HUES48 (cell line): ENCODE measurements around the gene BRCA2.

Source experiments
- H3K27ac ChIP-seq: one replicate; pipeline ENCODE4 v1.7.0; 2013; ENCODE audit warnings: low read depth, low read length, inconsistent platforms
- H3K27me3 ChIP-seq: 2 replicates; pipeline ENCODE4 v1.6.1; 2013; ENCODE audit warnings: mild to moderate bottlenecking, low read length; ENCODE audit not compliant: control insufficient read depth, insufficient read depth
- H3K36me3 ChIP-seq: 2 replicates; pipeline ENCODE4 v1.6.1; 2013; ENCODE audit warnings: low read length; ENCODE audit not compliant: control insufficient read depth, insufficient read depth
- H3K4me1 ChIP-seq: 2 replicates; pipeline ENCODE4 v1.6.1; 2013; ENCODE audit warnings: mild to moderate bottlenecking, low read length; ENCODE audit not compliant: control insufficient read depth, insufficient read depth
- H3K4me3 ChIP-seq: 2 replicates; pipeline ENCODE4 v1.5.1; 2013; ENCODE audit warnings: mild to moderate bottlenecking, low read depth, low read length
- H3K9ac ChIP-seq: 2 replicates; pipeline ENCODE4 v1.6.1; 2013; ENCODE audit warnings: mild to moderate bottlenecking, low read depth, low read length, moderate library complexity
- H3K9me3 ChIP-seq: 2 replicates; pipeline ENCODE4 v1.6.1; 2013; ENCODE audit warnings: low read length; ENCODE audit not compliant: control insufficient read depth, insufficient read depth

The BRCA2 gene

GRCh38 chr13:32390048-32390447 lies 74.7 kb downstream of the BRCA2 start:
- Histone ChIP-seq H3K4me3 (no peak overlapping the region), H3K9ac (no peak overlapping the region), H3K27ac (no peak overlapping the region)

GRCh38 chr13:32390484-32390883 lies 75.2 kb downstream of the BRCA2 start:
- no peak overlapping the region for H3K9ac ChIP-seq
- peaks cover 18% of the 10 kb centered on the region for H3K36me3 ChIP-seq
- H3K4me1 ChIP-seq, result peaks cover 16% of the 10 kb centered on the region
- no peak overlapping the region for H3K27ac ChIP-seq
- no peak overlapping the region for H3K4me3 ChIP-seq
- no peaks in the 10 kb centered on the region for H3K9me3 ChIP-seq
- H3K27me3 ChIP-seq, result no peaks in the 10 kb centered on the region

More at GRCh38 chr13:32390048-32390447, 74.7 kb downstream of the BRCA2 start:
- Histone ChIP-seq H3K9me3 (no peaks in the 10 kb centered on the region), H3K27me3 (no peaks in the 10 kb centered on the region), H3K4me1 (peaks cover 16% of the 10 kb centered on the region), H3K36me3 (peaks cover 18% of the 10 kb centered on the region)

GRCh38 chr13:32391101-32391619 lies 75.9 kb downstream of the BRCA2 start:
- no peaks in the 10 kb centered on the region for H3K9me3 ChIP-seq
- H3K27ac ChIP-seq, result peak overlapping the region; percentile 25
- H3K4me1 ChIP-seq, result peaks cover 16% of the 10 kb centered on the region
- H3K36me3 ChIP-seq, result peaks cover 23% of the 10 kb centered on the region
- no peak overlapping the region for H3K9ac ChIP-seq
- no peak overlapping the region for H3K4me3 ChIP-seq
- H3K27me3 ChIP-seq, result no peaks in the 10 kb centered on the region

- Histone ChIP-seq H3K4me1 (0 out of 2 replicates have a peak, but pooled peaks cover 3% of the 10 kb centered on the region), H3K27ac (no peak overlapping the region), H3K27me3 (0 out of 2 replicates have a peak, but pooled peaks cover 3% of the 10 kb centered on the region), H3K4me3 (no peak overlapping the region), H3K36me3 (peaks cover 12% of the 10 kb centered on the region), H3K9me3 (no peaks in the 10 kb centered on the region), H3K9ac (no peak overlapping the region)
These were observed 87.8 kb downstream of the BRCA2 start for GRCh38 chr13:32403108-32403507.

GRCh38 chr13:32407854-32408253 lies 92.5 kb downstream of the BRCA2 start:
- peaks cover 9% of the 10 kb centered on the region; the same call in 1 of the 2 replicates for H3K27me3 ChIP-seq
- H3K36me3 ChIP-seq, result no peaks in the 10 kb centered on the region
- H3K4me1 ChIP-seq, result peaks cover 21% of the 10 kb centered on the region
- no peaks in the 10 kb centered on the region for H3K9me3 ChIP-seq
- H3K9ac ChIP-seq, result no peak overlapping the region
- no peak overlapping the region for H3K27ac ChIP-seq
- no peak overlapping the region for H3K4me3 ChIP-seq

GRCh38 chr13:32408296-32409000 lies 93.1 kb downstream of the BRCA2 start:
- Histone ChIP-seq H3K9me3 (no peaks in the 10 kb centered on the region), H3K4me3 (no peak overlapping the region), H3K36me3 (no peaks in the 10 kb centered on the region), H3K27me3 (peaks cover 9% of the 10 kb centered on the region; the same call in 1 of the 2 replicates), H3K9ac (no peak overlapping the region), H3K27ac (no peak overlapping the region), H3K4me1 (peaks cover 21% of the 10 kb centered on the region)

DNA sequence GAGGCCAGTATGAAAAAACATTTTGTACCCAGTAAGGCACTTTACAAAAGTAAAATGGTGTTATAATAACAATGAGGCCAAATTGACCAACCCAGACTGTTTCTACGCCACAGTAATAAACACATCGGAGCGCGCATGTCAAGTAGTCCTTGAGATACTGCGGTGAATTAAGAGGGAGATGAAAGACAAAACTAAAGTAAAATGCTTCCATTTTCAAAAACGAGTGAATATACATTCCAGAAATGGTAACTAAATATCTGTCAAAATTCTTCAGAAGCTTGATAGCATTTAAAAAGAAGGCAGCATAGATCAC lies 93.6 kb downstream of the BRCA2 start:
- peaks cover 21% of the 10 kb centered on the region for H3K4me1 ChIP-seq
- H3K27ac ChIP-seq, result no peak overlapping the region
- no peaks in the 10 kb centered on the region for H3K9me3 ChIP-seq
- H3K4me3 ChIP-seq, result no peak overlapping the region
- peaks cover 9% of the 10 kb centered on the region; the same call in 1 of the 2 replicates for H3K27me3 ChIP-seq
- H3K9ac ChIP-seq, result no peak overlapping the region
- no peaks in the 10 kb centered on the region for H3K36me3 ChIP-seq

DNA sequence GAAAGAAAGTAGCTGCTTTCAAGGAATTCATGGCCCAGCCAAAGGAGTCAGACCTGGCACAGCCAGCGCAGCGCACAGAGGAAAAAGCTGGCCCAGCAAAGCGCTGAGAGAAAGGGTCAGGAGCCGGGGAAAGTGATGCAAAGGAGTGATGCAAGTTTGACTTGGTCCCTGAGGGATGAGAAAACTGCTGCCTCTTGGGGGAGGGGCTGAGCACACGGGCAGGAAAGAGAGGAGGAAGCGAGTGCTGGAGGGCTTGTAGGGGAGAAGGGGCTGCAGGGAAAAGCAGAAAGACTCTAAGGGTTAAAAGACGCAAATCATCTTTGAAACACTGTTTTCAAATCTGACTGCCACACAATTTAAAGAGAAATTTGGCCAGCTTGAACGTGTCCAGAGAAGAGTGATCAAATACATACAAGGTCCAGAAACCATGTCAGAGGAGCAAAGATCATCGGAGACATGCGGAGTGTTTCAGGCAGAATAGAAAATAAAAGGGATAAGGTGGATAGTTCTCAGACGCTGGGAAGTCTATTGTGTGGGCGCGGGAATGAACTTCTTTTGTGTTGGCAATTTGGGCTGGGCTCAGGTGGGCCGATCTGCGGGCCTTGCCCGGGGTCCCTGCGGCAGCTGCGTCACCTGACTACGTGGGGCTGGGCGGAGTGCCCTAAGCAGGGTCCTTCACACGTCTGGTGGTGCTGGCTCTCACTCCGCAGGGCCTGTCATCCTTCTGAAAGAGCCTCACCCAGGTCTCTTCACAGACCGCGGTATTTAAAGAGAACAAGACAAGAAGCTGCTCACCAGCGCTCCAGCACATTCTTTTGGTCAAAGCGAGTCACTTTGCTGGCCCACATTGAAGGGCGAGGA lies 94.5 kb downstream of the BRCA2 start:
- H3K9ac ChIP-seq, result peak overlapping the region; percentile 24; the same call in 1 of the 2 replicates
- no peak overlapping the region for H3K27ac ChIP-seq
- peak overlapping the region; percentile 58 for H3K4me3 ChIP-seq
- no peaks in the 10 kb centered on the region for H3K9me3 ChIP-seq
- peaks cover 21% of the 10 kb centered on the region for H3K4me1 ChIP-seq
- no peaks in the 10 kb centered on the region for H3K36me3 ChIP-seq
- peaks cover 9% of the 10 kb centered on the region; the same call in 1 of the 2 replicates for H3K27me3 ChIP-seq

- H3K4me1 ChIP-seq, result peaks cover 22% of the 10 kb centered on the region
- no peaks in the 10 kb centered on the region for H3K36me3 ChIP-seq
- peaks cover 6% of the 10 kb centered on the region; the same call in 1 of the 2 replicates for H3K27me3 ChIP-seq
- no peak overlapping the region for H3K9ac ChIP-seq
- H3K9me3 ChIP-seq, result peaks cover 3% of the 10 kb centered on the region
- H3K27ac ChIP-seq, result no peak overlapping the region
- no peak overlapping the region for H3K4me3 ChIP-seq
These were observed 98.0 kb downstream of the BRCA2 start for GRCh38 chr13:32413284-32413683.

- Histone ChIP-seq H3K4me3 (no peak overlapping the region), H3K36me3 (no peaks in the 10 kb centered on the region), H3K4me1 (peaks cover 10% of the 10 kb centered on the region; the same call in 1 of the 2 replicates), H3K27me3 (peaks cover 6% of the 10 kb centered on the region; the same call in 1 of the 2 replicates), H3K27ac (no peak overlapping the region), H3K9ac (no peak overlapping the region), H3K9me3 (peaks cover 4% of the 10 kb centered on the region)
These were observed 99.3 kb downstream of the BRCA2 start for GRCh38 chr13:32414580-32414979.

DNA sequence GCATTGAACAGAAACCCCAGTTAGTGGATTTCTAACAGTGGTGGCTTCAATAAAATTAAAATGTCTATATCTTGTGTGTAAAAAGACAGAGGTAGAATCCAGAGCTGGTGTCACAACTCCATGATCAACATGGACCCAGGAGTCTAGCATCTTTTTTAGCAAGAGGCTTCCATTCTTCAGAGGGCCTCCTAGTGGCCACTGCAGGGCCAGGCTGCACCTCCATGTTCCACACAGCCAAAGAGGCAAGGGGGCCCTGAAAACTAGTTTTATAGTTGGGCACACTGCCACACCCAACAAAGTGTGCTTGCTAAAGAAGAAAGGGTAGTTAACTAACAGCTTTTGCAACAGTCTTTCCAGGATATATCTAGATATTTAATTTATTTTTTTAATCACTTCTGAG lies 99.7 kb downstream of the BRCA2 start:
- Histone ChIP-seq H3K4me3 (no peak overlapping the region), H3K27me3 (peaks cover 6% of the 10 kb centered on the region; the same call in 1 of the 2 replicates), H3K4me1 (peaks cover 10% of the 10 kb centered on the region; the same call in 1 of the 2 replicates), H3K9ac (no peak overlapping the region), H3K27ac (no peak overlapping the region), H3K36me3 (no peaks in the 10 kb centered on the region), H3K9me3 (peaks cover 4% of the 10 kb centered on the region)
